Neuronal stem cell (in vitro differentiated cells): ENCODE results near the gene PNLIPRP3.
A peak's percentile ranks its signal among the peaks of the same experiment; 100 is the strongest.

ENCODE experiments used
- DNase-seq: peaks from one replicate; pipeline ENCODE4 v3.0.0-alpha.2; 2013; ENCODE audit warnings: low spot score
- H2AFZ ChIP-seq: one replicate; pipeline ENCODE4 v1.6.1; 2013; ENCODE audit warnings: mild to moderate bottlenecking, low read length, inconsistent platforms
- H2AK5ac ChIP-seq: 2 replicates; pipeline ENCODE4 v1.6.1; 2013; ENCODE audit warnings: low read depth, mild to moderate bottlenecking, inconsistent platforms, low read length, moderate library complexity, mixed read lengths
- H2BK120ac ChIP-seq: 2 replicates; pipeline ENCODE4 v1.6.1; 2013; ENCODE audit warnings: low read depth, mild to moderate bottlenecking, inconsistent platforms, low read length, moderate library complexity, mixed read lengths
- H2BK12ac ChIP-seq: one replicate; pipeline ENCODE4 v1.6.1; 2013; ENCODE audit warnings: low read length, inconsistent platforms
- H2BK15ac ChIP-seq: 2 replicates; pipeline ENCODE4 v1.6.1; 2013; ENCODE audit warnings: mild to moderate bottlenecking, low read length, inconsistent platforms, mixed read lengths
- H2BK5ac ChIP-seq: one replicate; pipeline ENCODE4 v1.6.1; 2013; ENCODE audit warnings: inconsistent platforms, mild to moderate bottlenecking, low read length, moderate library complexity
- H3K14ac ChIP-seq: one replicate; pipeline ENCODE4 v1.6.1; 2013; ENCODE audit warnings: low read length, inconsistent platforms
- H3K18ac ChIP-seq: 2 replicates; pipeline ENCODE4 v1.6.1; 2013; ENCODE audit warnings: low read length, inconsistent platforms
- H3K23ac ChIP-seq: 2 replicates; pipeline ENCODE4 v1.6.1; 2013; ENCODE audit warnings: low read depth, mild to moderate bottlenecking, mixed read lengths, low read length, inconsistent platforms; ENCODE audit not compliant: poor library complexity
- H3K27ac ChIP-seq: replicated peaks from 3 replicates; pipeline ENCODE4 v1.5.1; 2013; ENCODE audit warnings: low read length, inconsistent platforms
- H3K27me3 ChIP-seq, 3 experiments: 2 replicates each; pipeline ENCODE4 v1.6.1; 2013; ENCODE audit warnings: low read length in 3 of 3, mild to moderate bottlenecking in 2 of 3, inconsistent platforms in 1 of 3, low read depth in 1 of 3, mixed read lengths in 1 of 3, moderate library complexity in 1 of 3; ENCODE audit not compliant: control insufficient read depth in 3 of 3, insufficient read depth in 3 of 3
- H3K36me3 ChIP-seq, 2 donors: replicated peaks in 1 of 2; 2 replicates each; pipeline ENCODE4 v1.6.1; 2013; ENCODE audit warnings: low read length in 2 of 2; ENCODE audit not compliant: control insufficient read depth in 2 of 2, insufficient read depth in 2 of 2
- H3K4ac ChIP-seq: 2 replicates; pipeline ENCODE4 v1.6.1; 2013; ENCODE audit warnings: inconsistent platforms, mild to moderate bottlenecking, low read length, moderate library complexity
- H3K4me1 ChIP-seq, 2 donors: 1 replicate in 1 of 2; 2 replicates in 1 of 2; pipeline ENCODE4 v1.6.1; 2013; ENCODE audit warnings: low read length in 2 of 2, low read depth in 1 of 2; ENCODE audit not compliant: control insufficient read depth in 2 of 2, insufficient read depth in 1 of 2
- H3K4me2 ChIP-seq: one replicate; pipeline ENCODE4 v1.6.1; 2013; ENCODE audit warnings: mild to moderate bottlenecking, low read length, inconsistent platforms; ENCODE audit not compliant: insufficient read depth, poor library complexity, severe bottlenecking
- H3K4me3 ChIP-seq, 2 donors: 2 replicates each; pipeline ENCODE4 v1.5.1; 2013; ENCODE audit warnings: low read length in 2 of 2, mild to moderate bottlenecking in 2 of 2, inconsistent platforms in 1 of 2, moderate library complexity in 1 of 2
- H3K79me1 ChIP-seq: one replicate; pipeline ENCODE4 v1.6.1; 2013; ENCODE audit warnings: low read depth, mild to moderate bottlenecking, inconsistent platforms, low read length, moderate library complexity
- H3K9ac ChIP-seq: one replicate; pipeline ENCODE4 v1.6.1; 2013; ENCODE audit warnings: mild to moderate bottlenecking, low read depth, low read length, inconsistent platforms; ENCODE audit not compliant: poor library complexity
- H3K9me3 ChIP-seq, 2 donors: replicated peaks in 1 of 2; 2 replicates each; pipeline versions ENCODE3 to v1.6.1; 2013; ENCODE audit warnings: low read length in 2 of 2, mild to moderate bottlenecking in 2 of 2, inconsistent platforms in 1 of 2, low read depth in 1 of 2, mixed read lengths in 1 of 2, moderate library complexity in 1 of 2; ENCODE audit not compliant: control insufficient read depth in 2 of 2, insufficient read depth in 1 of 2
- H4K8ac ChIP-seq: one replicate; pipeline ENCODE4 v1.6.1; 2013; ENCODE audit warnings: low read depth, mild to moderate bottlenecking, inconsistent platforms, low read length, moderate library complexity
- H4K91ac ChIP-seq: one replicate; pipeline ENCODE4 v1.6.1; 2013; ENCODE audit warnings: low read length, low read depth, mild to moderate bottlenecking, inconsistent platforms; ENCODE audit not compliant: poor library complexity
- WGBS, 2 donors: extraction: QIAGEN DNeasy Blood & Tissue Kit; methylation state at CpG; one replicate each; pipeline ENCODE4 v1.1.7; 2013; ENCODE audit warnings: missing lambda C conversion rate in 2 of 2, mixed read lengths in 1 of 2; ENCODE audit not compliant: insufficient read length in 2 of 2, insufficient replicate concordance in 1 of 2; ENCODE audit errors: extremely low coverage in 2 of 2; 5-methylcytosine and 5-hydroxymethylcytosine counted together

The PNLIPRP3 gene

GRCh38 chr10:116466715-116467422, 39.2 kb downstream of the PNLIPRP3 start:
- no peaks in the 10 kb centered on the region for H3K79me1 ChIP-seq
- no peak overlapping the region for H3K27ac ChIP-seq
- no peak for DNase-seq
- no peak overlapping the region for H3K9ac ChIP-seq
- H2BK5ac ChIP-seq, result no peak overlapping the region
- H2BK15ac ChIP-seq, result no peak overlapping the region
- no peaks in the 10 kb centered on the region for H3K36me3 ChIP-seq
- no peak overlapping the region for H2BK120ac ChIP-seq
- H4K91ac ChIP-seq, result no peak overlapping the region
- no peak overlapping the region for H3K4me2 ChIP-seq
- H2AK5ac ChIP-seq, result no peak overlapping the region
- H2AFZ ChIP-seq, result peak overlapping the region; percentile 15
- no peak overlapping the region for H3K18ac ChIP-seq
- no peaks in the 10 kb centered on the region for H3K9me3 ChIP-seq
- WGBS, 2 donors, result no CpG with 5 or more reads among the region's 7 CpGs
- no peak overlapping the region for H3K4ac ChIP-seq
- no peak overlapping the region for H4K8ac ChIP-seq
- no peaks in the 10 kb centered on the region for H3K27me3 ChIP-seq
- no peak overlapping the region for H3K23ac ChIP-seq
- no peak overlapping the region for H3K4me3 ChIP-seq
- H3K4me1 ChIP-seq, result no peaks in the 10 kb centered on the region
- no peak overlapping the region for H2BK12ac ChIP-seq
- no peak overlapping the region for H3K14ac ChIP-seq

- no peak overlapping the region for H3K4me2 ChIP-seq
- DNase-seq, result no peak
- H4K91ac ChIP-seq, result no peak overlapping the region
- no peak overlapping the region for H3K23ac ChIP-seq
- no peak overlapping the region for H4K8ac ChIP-seq
- no peaks in the 10 kb centered on the region for H3K27me3 ChIP-seq
- no peaks in the 10 kb centered on the region for H3K79me1 ChIP-seq
- no peak overlapping the region for H3K4me3 ChIP-seq
- no peak overlapping the region for H3K14ac ChIP-seq
- no peak overlapping the region for H3K18ac ChIP-seq
- H3K27ac ChIP-seq, result no peak overlapping the region
- H2BK12ac ChIP-seq, result no peak overlapping the region
- no peak overlapping the region for H3K4ac ChIP-seq
- H3K4me1 ChIP-seq, result no peaks in the 10 kb centered on the region
- H2BK5ac ChIP-seq, result no peak overlapping the region
- no peaks in the 10 kb centered on the region for H3K9me3 ChIP-seq
- no peak overlapping the region for H3K9ac ChIP-seq
- no CpG with 5 or more reads among the region's 3 CpGs for WGBS, 2 donors
- H2BK120ac ChIP-seq, result no peak overlapping the region
- H3K36me3 ChIP-seq, result no peaks in the 10 kb centered on the region
- H2AFZ ChIP-seq, result peak overlapping the region; percentile 12
- no peak overlapping the region for H2BK15ac ChIP-seq
- no peak overlapping the region for H2AK5ac ChIP-seq
Observed at GRCh38 chr10:116469437-116469836, 41.8 kb downstream of the PNLIPRP3 start.

GRCh38 chr10:116470071-116470470, 42.4 kb downstream of the PNLIPRP3 start:
- H4K8ac ChIP-seq, result peak overlapping the region; percentile 72
- H3K4me1 ChIP-seq, result no peaks in the 10 kb centered on the region
- no peaks in the 10 kb centered on the region for H3K79me1 ChIP-seq
- no peak overlapping the region for H3K4me2 ChIP-seq
- WGBS, 2 donors, result no CpG with 5 or more reads among the region's 4 CpGs
- no peaks in the 10 kb centered on the region for H3K9me3 ChIP-seq
- H2BK15ac ChIP-seq, result no peak overlapping the region
- H3K9ac ChIP-seq, result no peak overlapping the region
- H3K27ac ChIP-seq, result no peak overlapping the region
- H3K27me3 ChIP-seq, result no peaks in the 10 kb centered on the region
- H2BK12ac ChIP-seq, result no peak overlapping the region
- H2BK5ac ChIP-seq, result no peak overlapping the region
- H4K91ac ChIP-seq, result no peak overlapping the region
- peak overlapping the region; percentile 36 for H2AFZ ChIP-seq
- H3K14ac ChIP-seq, result no peak overlapping the region
- DNase-seq, result no peak
- H3K23ac ChIP-seq, result no peak overlapping the region
- no peak overlapping the region for H3K18ac ChIP-seq
- no peak overlapping the region for H3K4me3 ChIP-seq
- no peak overlapping the region for H2BK120ac ChIP-seq
- no peak overlapping the region for H2AK5ac ChIP-seq
- no peaks in the 10 kb centered on the region for H3K36me3 ChIP-seq
- H3K4ac ChIP-seq, result no peak overlapping the region

GRCh38 chr10:116470768-116471415, 43.2 kb downstream of the PNLIPRP3 start:
- no peak overlapping the region for H3K4me3 ChIP-seq
- H3K4me1 ChIP-seq, result no peaks in the 10 kb centered on the region
- H2BK15ac ChIP-seq, result no peak overlapping the region
- H3K14ac ChIP-seq, result no peak overlapping the region
- WGBS, 2 donors, result no CpG with 5 or more reads among the region's 6 CpGs
- no peak overlapping the region for H4K91ac ChIP-seq
- DNase-seq, result peak; percentile 8
- H2AFZ ChIP-seq, result no peak overlapping the region
- no peak overlapping the region for H4K8ac ChIP-seq
- no peak overlapping the region for H3K23ac ChIP-seq
- no peaks in the 10 kb centered on the region for H3K79me1 ChIP-seq
- no peaks in the 10 kb centered on the region for H3K36me3 ChIP-seq
- H2BK5ac ChIP-seq, result no peak overlapping the region
- H3K4me2 ChIP-seq, result no peak overlapping the region
- H3K4ac ChIP-seq, result no peak overlapping the region
- no peak overlapping the region for H3K18ac ChIP-seq
- no peak overlapping the region for H3K9ac ChIP-seq
- H3K9me3 ChIP-seq, result no peaks in the 10 kb centered on the region
- no peak overlapping the region for H3K27ac ChIP-seq
- no peaks in the 10 kb centered on the region for H3K27me3 ChIP-seq
- no peak overlapping the region for H2BK120ac ChIP-seq
- H2AK5ac ChIP-seq, result no peak overlapping the region
- no peak overlapping the region for H2BK12ac ChIP-seq
